GM12878 (cell line): ENCODE data around the gene EPM2AIP1. TPM values are rescaled to one million over a fixed set of nuclear protein-coding genes. Genes with fewer than 3 reads are reported as not detected.
A peak's percentile ranks its signal among the peaks of the same experiment; 100 is the strongest.

Source experiments
- BCL11A ChIP-seq: IDR thresholded peaks from 2 replicates; pipeline ENCODE4 v1.6.1; 2011; ENCODE audit warnings: low read depth, low read length
- CBX5 ChIP-seq: sonication (generic); IDR thresholded peaks from 2 replicates; pipeline ENCODE4 v1.6.1; 2016; ENCODE audit warnings: low read depth, moderate library complexity, mild to moderate bottlenecking, inconsistent platforms
- CHD1 ChIP-seq: IDR thresholded peaks from 2 replicates; pipeline ENCODE4 v1.6.1; 2012; ENCODE audit warnings: low read depth, low read length, improper control_type of control experiment
- EGR1 ChIP-seq, 2 experiments: IDR thresholded peaks; 1 replicate in 1 of 2; 2 replicates in 1 of 2; pipeline ENCODE4 v1.6.1; 2011 to 2012; ENCODE audit warnings: low read depth in 2 of 2, low read length in 2 of 2, borderline replicate concordance in 1 of 2, mild to moderate bottlenecking in 1 of 2, moderate library complexity in 1 of 2
- ETV6 ChIP-seq, 2 experiments: fragments of 450-650 bp in 1 of 2; IDR thresholded peaks in 1 of 2; conservative IDR thresholded peaks in 1 of 2; 2 replicates each; pipeline ENCODE4 v1.6.1; 2014; ENCODE audit warnings: antibody characterized with exemption in 1 of 2, borderline replicate concordance in 1 of 2, low read depth in 1 of 2, mild to moderate bottlenecking in 1 of 2, moderate library complexity in 1 of 2
- FOXK2 ChIP-seq: fragments of 450-650 bp; IDR thresholded peaks from 2 replicates; pipeline ENCODE4 v1.6.1; 2017; ENCODE audit warnings: mild to moderate bottlenecking, moderate library complexity
- FOXM1 ChIP-seq: IDR thresholded peaks from 2 replicates; pipeline ENCODE4 v1.6.1; 2012; ENCODE audit warnings: low read depth, mild to moderate bottlenecking, inconsistent platforms, low read length, moderate library complexity
- GATAD2B ChIP-seq: fragments of 450-650 bp; conservative IDR thresholded peaks from 2 replicates; pipeline ENCODE4 v1.6.1; 2017; ENCODE audit warnings: low read depth, mild to moderate bottlenecking, moderate library complexity
- KDM1A ChIP-seq: fragments of 200-600 bp; sonication (generic); IDR thresholded peaks from 2 replicates; pipeline ENCODE4 v1.6.1; 2016; ENCODE audit warnings: borderline replicate concordance
- KLF5 ChIP-seq: fragments of 450-650 bp; IDR thresholded peaks from 2 replicates; pipeline ENCODE4 v1.6.1; 2014; ENCODE audit warnings: mild to moderate bottlenecking; ENCODE audit not compliant: partially characterized antibody
- MTA3 ChIP-seq: IDR thresholded peaks from 2 replicates; pipeline ENCODE4 v1.6.1; 2012; ENCODE audit warnings: low read length, inconsistent platforms, borderline replicate concordance
- MXI1 ChIP-seq: fragments of 150-350 bp; IDR thresholded peaks from 2 replicates; pipeline ENCODE4 v1.6.1; 2011; ENCODE audit warnings: low read depth, mild to moderate bottlenecking, inconsistent platforms, low read length, improper control_type of control experiment
- NFIC ChIP-seq: IDR thresholded peaks from 2 replicates; pipeline ENCODE4 v1.6.1; 2012; ENCODE audit warnings: low read depth, mild to moderate bottlenecking, inconsistent platforms, low read length, moderate library complexity
- NRF1 ChIP-seq: conservative IDR thresholded peaks from 2 replicates; pipeline ENCODE4 v1.6.1; 2011; ENCODE audit warnings: mild to moderate bottlenecking, low read depth, low read length, improper control_type of control experiment
- PML ChIP-seq: IDR thresholded peaks from 2 replicates; pipeline ENCODE4 v1.6.1; 2012; ENCODE audit warnings: low read length, inconsistent platforms
- POLR2AphosphoS5 ChIP-seq: IDR thresholded peaks from 2 replicates; pipeline ENCODE4 v1.6.1; 2011; ENCODE audit warnings: mild to moderate bottlenecking, low read length, inconsistent platforms
- PRDM15 ChIP-seq: fragments of 450-650 bp; formaldehyde crosslinking; IDR thresholded peaks from 2 replicates; pipeline ENCODE4 v1.4.0; 2020; ENCODE audit warnings: mild to moderate bottlenecking, moderate library complexity
- RFX5 ChIP-seq: IDR thresholded peaks from 2 replicates; pipeline ENCODE4 v1.6.1; 2011; ENCODE audit warnings: low read depth, low read length, improper control_type of control experiment
- SREBF2 ChIP-seq: IDR thresholded peaks from 2 replicates; pipeline ENCODE4 v1.6.1; 2012; ENCODE audit warnings: mild to moderate bottlenecking, low read length
- STAT1 ChIP-seq: fragments of 450-650 bp; conservative IDR thresholded peaks from 2 replicates; pipeline ENCODE4 v1.6.1; 2014; ENCODE audit warnings: antibody characterized with exemption, mild to moderate bottlenecking
- SUPT20H ChIP-seq: IDR thresholded peaks from 2 replicates; pipeline ENCODE4 v1.6.1; 2011; ENCODE audit warnings: low read depth, mild to moderate bottlenecking, low read length, moderate library complexity, borderline replicate concordance; ENCODE audit not compliant: control insufficient read depth
- TCF12 ChIP-seq: IDR thresholded peaks from 2 replicates; pipeline ENCODE4 v1.6.1; 2011; ENCODE audit warnings: low read depth, mild to moderate bottlenecking, low read length
- ZBTB4 ChIP-seq: fragments of 450-650 bp; formaldehyde crosslinking; IDR thresholded peaks from 2 replicates; pipeline ENCODE4 v1.4.0; 2022; ENCODE audit warnings: mild to moderate bottlenecking, moderate library complexity
- ZNF207 ChIP-seq: fragments of 450-650 bp; IDR thresholded peaks from 2 replicates; pipeline ENCODE4 v1.6.1; 2014; ENCODE audit warnings: antibody characterized with exemption, mild to moderate bottlenecking, borderline replicate concordance
- polyA plus RNA-seq, 11 experiments: library from polyadenylated mRNA; depleted of rRNA in 4 of 11; unstranded in 6 of 11; stranded (reverse) in 5 of 11; fragments of >200 nt; fragmentation: Nextera tagmentation in 4 of 11; fragmentation: Illumina TruSeq in 1 of 11; extraction: Ambion mirVana in 4 of 11; extraction: Trizol in 1 of 11; gene quantifications; 1 replicate in 1 of 11; 2 replicates in 10 of 11; pipeline versions ENCODE4 v1.2.1 to v1.2.3, GENCODE V29; 2011 to 2016; ENCODE audit warnings: inconsistent platforms in 2 of 11, missing spikeins in 2 of 11, low read depth in 1 of 11
- total RNA-seq, 4 experiments: library from RNA; depleted of rRNA in 3 of 4; stranded (reverse); fragments of >200 nt in 3 of 4; fragmentation: Illumina TruSeq in 1 of 4; extraction: Trizol in 1 of 4; gene quantifications; 2 replicates each; pipeline versions ENCODE4 v1.2.1 to v1.2.3, GENCODE V29; 2013 to 2021
- TF ChIP-seq, protein P1 (sequence below): fragments of 150-350 bp; IDR thresholded peaks from 2 replicates; pipeline ENCODE4 v1.6.1; 2014; ENCODE audit warnings: mild to moderate bottlenecking, low read depth, low read length

EPM2AIP1 gene
- total and polyA plus RNA-seq, 10 of the 15 experiments (the other 5 are each of a cell fraction or from before 2014, with no cell fraction given) = 5.5 to 31.9 (median 21.8) TPM

DNA sequence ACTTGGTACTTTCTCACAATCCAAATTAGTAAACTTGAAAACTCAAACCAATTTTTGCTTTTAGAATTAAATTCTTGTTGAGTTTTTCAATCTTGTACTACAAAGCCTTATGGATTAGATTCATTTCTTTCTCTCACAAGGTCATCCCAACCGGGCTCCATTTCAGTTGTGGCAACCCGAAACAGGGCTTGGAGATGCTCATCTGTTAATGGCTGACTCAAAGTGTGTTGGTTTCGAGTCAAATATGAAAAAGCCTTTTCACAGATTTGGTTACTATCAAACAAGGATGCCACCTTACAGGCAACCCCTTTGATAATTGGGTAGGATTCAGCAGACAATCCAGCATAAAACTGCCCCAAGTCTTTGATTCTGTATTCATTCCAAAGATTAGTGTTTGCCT is 1.8 kb downstream of the EPM2AIP1 start (continued):
- TF ChIP-seq POLR2AphosphoS5 (peak; percentile 40; the same call in 1 of the 2 replicates), NFIC (peak; percentile 61; the same call in 1 of the 2 replicates), NRF1 (no peak), EGR1 (IDR thresholded peaks at IDR 0.05; ENCODE audit: borderline replicate concordance in 1 of 2, low read depth in 2 of 2, low read length in 2 of 2) (no peak), CHD1 (no peak; the same call in 1 of the 2 replicates), PML (no peak), KLF5 (no peak), MTA3 (no peak), BCL11A (0 out of 2 replicates have a peak, but pooled peaks have one; percentile 21), PRDM15 (CRISPR knock-in tag) (no peak), FOXM1 (no peak), SUPT20H (no peak), ZNF207 (no peak), MXI1 (no peak), GATAD2B (no peak), SREBF2 (no peak), ZBTB4 (CRISPR knock-in tag) (no peak), TCF12 (no peak), KDM1A (no peak), CBX5 (no peak), STAT1 (no peak), FOXK2 (no peak), RFX5 (no peak), ETV6 (conservative IDR thresholded peaks at IDR 0.05 in 1 of 2, IDR thresholded peaks at IDR 0.05 in 1 of 2; ENCODE audit: borderline replicate concordance in 1 of 2, low read depth in 1 of 2) (no peak)
- TF ChIP-seq, protein P1, sequence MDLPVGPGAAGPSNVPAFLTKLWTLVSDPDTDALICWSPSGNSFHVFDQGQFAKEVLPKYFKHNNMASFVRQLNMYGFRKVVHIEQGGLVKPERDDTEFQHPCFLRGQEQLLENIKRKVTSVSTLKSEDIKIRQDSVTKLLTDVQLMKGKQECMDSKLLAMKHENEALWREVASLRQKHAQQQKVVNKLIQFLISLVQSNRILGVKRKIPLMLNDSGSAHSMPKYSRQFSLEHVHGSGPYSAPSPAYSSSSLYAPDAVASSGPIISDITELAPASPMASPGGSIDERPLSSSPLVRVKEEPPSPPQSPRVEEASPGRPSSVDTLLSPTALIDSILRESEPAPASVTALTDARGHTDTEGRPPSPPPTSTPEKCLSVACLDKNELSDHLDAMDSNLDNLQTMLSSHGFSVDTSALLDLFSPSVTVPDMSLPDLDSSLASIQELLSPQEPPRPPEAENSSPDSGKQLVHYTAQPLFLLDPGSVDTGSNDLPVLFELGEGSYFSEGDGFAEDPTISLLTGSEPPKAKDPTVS = no peak
